H9 (cell line): ENCODE results near the gene NPAS2. TPM values are rescaled to one million over a fixed set of nuclear protein-coding genes. Genes with fewer than 3 reads are reported as not detected.

Experiments used
- DNase-seq: peaks from one replicate; pipeline ENCODE4 v3.0.0-alpha.2; 2017
- H2AFZ ChIP-seq: one replicate; pipeline ENCODE4 v1.6.1; 2013; ENCODE audit warnings: mild to moderate bottlenecking, low read length, control low read depth, moderate library complexity
- H2AK5ac ChIP-seq: 2 replicates; pipeline ENCODE4 v1.6.1; 2013; ENCODE audit warnings: low read length, control low read depth, mixed read lengths; ENCODE audit not compliant: insufficient read length
- H2BK120ac ChIP-seq: one replicate; pipeline ENCODE4 v1.6.1; 2013; ENCODE audit warnings: low read depth, mild to moderate bottlenecking, low read length, control low read depth, inconsistent platforms; ENCODE audit not compliant: poor library complexity, severe bottlenecking
- H2BK12ac ChIP-seq: 2 replicates; pipeline ENCODE4 v1.6.1; 2013; ENCODE audit warnings: low read length, control low read depth, mixed read lengths, low read depth; ENCODE audit not compliant: insufficient read length
- H2BK15ac ChIP-seq: 2 replicates; pipeline ENCODE4 v1.6.1; 2013; ENCODE audit warnings: low read depth, low read length, control low read depth
- H2BK20ac ChIP-seq: one replicate; pipeline ENCODE4 v1.6.1; 2013; ENCODE audit warnings: low read depth, mild to moderate bottlenecking, low read length, control low read depth, inconsistent platforms; ENCODE audit not compliant: poor library complexity, severe bottlenecking
- H2BK5ac ChIP-seq: 2 replicates; pipeline ENCODE4 v1.6.1; 2013; ENCODE audit warnings: low read length, control low read depth, mixed read lengths; ENCODE audit not compliant: insufficient read length
- H3K14ac ChIP-seq: 2 replicates; pipeline ENCODE4 v1.6.1; 2013; ENCODE audit warnings: low read length, control low read depth; ENCODE audit not compliant: insufficient read depth
- H3K18ac ChIP-seq: 2 replicates; pipeline ENCODE4 v1.6.1; 2013; ENCODE audit warnings: low read depth, mild to moderate bottlenecking, mixed read lengths, low read length, control low read depth; ENCODE audit not compliant: insufficient read length
- H3K23ac ChIP-seq: 2 replicates; pipeline ENCODE4 v1.6.1; 2013; ENCODE audit warnings: low read length, control low read depth, mixed read lengths, low read depth; ENCODE audit not compliant: insufficient read length
- H3K23me2 ChIP-seq: 2 replicates; pipeline ENCODE4 v1.6.1; 2013; ENCODE audit warnings: low read depth, mild to moderate bottlenecking, mixed read lengths, low read length, control low read depth; ENCODE audit not compliant: insufficient read length, poor library complexity, severe bottlenecking
- H3K27ac ChIP-seq: 2 replicates; pipeline ENCODE4 v1.5.1; 2013; ENCODE audit warnings: low read length, control low read depth, mixed read lengths, low read depth; ENCODE audit not compliant: insufficient read length
- H3K27me3 ChIP-seq: 2 replicates; pipeline ENCODE4 v1.6.1; 2013; ENCODE audit warnings: low read length, control low read depth, inconsistent platforms; ENCODE audit not compliant: insufficient read depth
- H3K4ac ChIP-seq: 2 replicates; pipeline ENCODE4 v1.6.1; 2013; ENCODE audit warnings: low read depth, mild to moderate bottlenecking, control low read depth, inconsistent platforms, low read length, moderate library complexity
- H3K4me1 ChIP-seq: 2 replicates; pipeline ENCODE4 v1.6.1; 2013; ENCODE audit warnings: low read length, control low read depth, inconsistent platforms; ENCODE audit not compliant: insufficient read depth
- H3K4me2 ChIP-seq: 2 replicates; pipeline ENCODE4 v1.6.1; 2013; ENCODE audit warnings: low read length, control low read depth, mixed read lengths; ENCODE audit not compliant: insufficient read length, insufficient read depth
- H3K56ac ChIP-seq: 2 replicates; pipeline ENCODE4 v1.6.1; 2013; ENCODE audit warnings: low read depth, mild to moderate bottlenecking, mixed read lengths, low read length, control low read depth; ENCODE audit not compliant: insufficient read length
- H3K79me1 ChIP-seq: 2 replicates; pipeline ENCODE4 v1.6.1; 2013; ENCODE audit warnings: low read depth, mild to moderate bottlenecking, moderate library complexity, low read length, control low read depth, inconsistent platforms; ENCODE audit not compliant: insufficient read depth, poor library complexity, severe bottlenecking
- H3K79me2 ChIP-seq: 2 replicates; pipeline ENCODE4 v1.6.1; 2013; ENCODE audit warnings: low read length, control low read depth, inconsistent platforms; ENCODE audit not compliant: insufficient read depth
- H3K9ac ChIP-seq: 2 replicates; pipeline ENCODE4 v1.6.1; 2013; ENCODE audit warnings: low read length, control low read depth, mixed read lengths; ENCODE audit not compliant: insufficient read length; ENCODE audit errors: extremely low read depth
- H3K9me3 ChIP-seq: one replicate; pipeline ENCODE4 v1.6.1; 2013; ENCODE audit warnings: low read depth, low read length, inconsistent platforms; ENCODE audit not compliant: control insufficient read depth
- H3T11ph ChIP-seq: one replicate; pipeline ENCODE4 v1.6.1; 2013; ENCODE audit warnings: mild to moderate bottlenecking, low read length, control low read depth, inconsistent platforms
- H4K20me1 ChIP-seq: one replicate; pipeline ENCODE4 v1.6.1; 2013; ENCODE audit not compliant: control insufficient read depth, insufficient read length, insufficient read depth
- H4K5ac ChIP-seq: 2 replicates; pipeline ENCODE4 v1.6.1; 2013; ENCODE audit warnings: low read depth, mild to moderate bottlenecking, mixed read lengths, low read length, control low read depth; ENCODE audit not compliant: insufficient read length
- H4K8ac ChIP-seq: replicated peaks from 2 replicates; pipeline ENCODE4 v1.6.1; 2013; ENCODE audit warnings: low read length, control low read depth, mixed read lengths, low read depth; ENCODE audit not compliant: insufficient read length
- H4K91ac ChIP-seq: 2 replicates; pipeline ENCODE4 v1.6.1; 2013; ENCODE audit warnings: low read depth, mild to moderate bottlenecking, moderate library complexity, mixed read lengths, low read length, control low read depth; ENCODE audit not compliant: insufficient read length
- H3K27ac Mint-ChIP-seq, 3 experiments: 2 replicates in 2 of 3; 3 replicates in 1 of 3; pipeline ENCODE4 v1.8.0; 2020 to 2021; ENCODE audit warnings: mixed read lengths in 3 of 3, mild to moderate bottlenecking in 1 of 3, moderate library complexity in 1 of 3
- H3K27me3 Mint-ChIP-seq: 2 replicates; pipeline ENCODE4 v1.8.0; 2021; ENCODE audit warnings: low read depth, mild to moderate bottlenecking, moderate library complexity, mixed read lengths
- H3K36me3 Mint-ChIP-seq, 3 experiments: 2 replicates in 2 of 3; 3 replicates in 1 of 3; pipeline ENCODE4 v1.8.0; 2020 to 2021; ENCODE audit warnings: low read depth in 3 of 3, mixed read lengths in 3 of 3; ENCODE audit not compliant: insufficient read depth in 1 of 3
- H3K4me1 Mint-ChIP-seq, 2 experiments: 2 replicates each; pipeline ENCODE4 v1.8.0; 2020; ENCODE audit warnings: mixed read lengths in 2 of 2
- H3K4me3 Mint-ChIP-seq, 2 experiments: 2 replicates in 1 of 2; 3 replicates in 1 of 2; pipeline ENCODE4 v1.8.0; 2020 to 2021; ENCODE audit warnings: mild to moderate bottlenecking in 2 of 2, mixed read lengths in 2 of 2, moderate library complexity in 1 of 2
- H3K9me3 Mint-ChIP-seq, 2 experiments: 2 replicates in 1 of 2; 3 replicates in 1 of 2; pipeline ENCODE4 v1.8.0; 2020; ENCODE audit warnings: mild to moderate bottlenecking in 2 of 2, mixed read lengths in 2 of 2, moderate library complexity in 1 of 2
- WGBS: extraction: QIAGEN DNeasy Blood & Tissue Kit; methylation state at CpG from one replicate; pipeline ENCODE4 v1.1.7; 2013; ENCODE audit warnings: missing lambda C conversion rate, low lambda C conversion rate, mixed read lengths; ENCODE audit not compliant: insufficient read length; ENCODE audit errors: extremely low coverage; 5-methylcytosine and 5-hydroxymethylcytosine counted together
- total RNA-seq: library from RNA; stranded (reverse); gene quantifications from 2 replicates; pipeline ENCODE4 v1.2.1, GENCODE V29; 2021
- TF ChIP-seq, protein P1 (sequence below): fragments of 200-600 bp; sonication (generic); conservative IDR thresholded peaks from 3 replicates; pipeline ENCODE4 v1.8.0; 2021; ENCODE audit warnings: antibody characterized with exemption, mild to moderate bottlenecking

The NPAS2 gene
- total RNA-seq, 1 experiment from 2014 or later = 1.3 TPM

DNA sequence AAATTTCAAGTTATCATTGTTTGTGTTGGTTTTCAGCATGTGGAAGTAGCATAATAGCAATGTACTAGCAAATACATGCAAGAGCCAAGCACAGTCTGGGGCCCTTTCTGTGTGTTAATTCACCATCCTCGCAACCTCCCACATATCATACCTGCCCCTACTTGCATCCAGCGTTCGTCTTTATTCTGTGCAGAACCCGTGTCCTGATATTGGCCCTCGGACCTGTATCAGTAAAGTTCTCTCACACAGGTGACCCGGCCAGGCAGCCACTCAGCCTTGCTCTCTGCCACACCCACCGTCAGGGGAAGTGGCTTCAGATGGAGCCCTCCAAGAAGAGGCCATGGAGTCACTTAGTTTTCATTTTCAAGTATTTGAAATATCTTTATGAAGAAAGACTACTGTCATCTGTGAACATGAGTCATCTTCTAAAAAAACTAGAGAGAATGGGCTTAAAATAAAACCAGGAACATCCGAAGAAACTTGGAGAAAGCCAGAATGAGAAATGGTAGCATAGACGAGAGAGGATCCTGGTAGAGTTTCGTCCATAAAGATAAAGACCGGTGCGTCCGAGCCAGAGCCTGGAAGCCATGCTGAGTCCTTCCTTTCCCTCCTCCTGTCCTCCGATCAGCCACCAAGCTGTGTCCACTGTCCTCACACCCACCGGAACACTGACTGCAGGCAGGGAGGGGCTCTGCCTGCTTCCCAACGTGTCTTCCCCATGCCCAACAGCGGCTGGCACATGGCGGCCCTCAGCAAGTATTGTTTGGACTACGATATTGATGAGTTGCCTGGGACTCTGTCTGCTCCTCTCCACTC is 124.9 kb downstream of the NPAS2 start:
- H3K4me3 Mint-ChIP-seq = no peak overlapping the region
- H2BK12ac ChIP-seq = no peak overlapping the region
- no peak overlapping the region for H3K4me2 ChIP-seq
- peaks cover 5% of the 10 kb centered on the region for H3K27me3 Mint-ChIP-seq
- peak overlapping the region in 1 of 3 experiments; percentile 24; a peak in 1 of 7 replicates for H3K27ac Mint-ChIP-seq
- H3K27ac ChIP-seq = no peak overlapping the region
- H4K8ac ChIP-seq = no peak overlapping the region
- H3K9me3 Mint-ChIP-seq = no peaks in the 10 kb centered on the region
- no peak overlapping the region for H2AFZ ChIP-seq
- no peak overlapping the region for H2BK120ac ChIP-seq
- H3K9ac ChIP-seq = no peak overlapping the region
- no peak overlapping the region for H3K56ac ChIP-seq
- H4K5ac ChIP-seq = no peak overlapping the region
- H2BK5ac ChIP-seq = no peak overlapping the region
- TF ChIP-seq, protein P1, sequence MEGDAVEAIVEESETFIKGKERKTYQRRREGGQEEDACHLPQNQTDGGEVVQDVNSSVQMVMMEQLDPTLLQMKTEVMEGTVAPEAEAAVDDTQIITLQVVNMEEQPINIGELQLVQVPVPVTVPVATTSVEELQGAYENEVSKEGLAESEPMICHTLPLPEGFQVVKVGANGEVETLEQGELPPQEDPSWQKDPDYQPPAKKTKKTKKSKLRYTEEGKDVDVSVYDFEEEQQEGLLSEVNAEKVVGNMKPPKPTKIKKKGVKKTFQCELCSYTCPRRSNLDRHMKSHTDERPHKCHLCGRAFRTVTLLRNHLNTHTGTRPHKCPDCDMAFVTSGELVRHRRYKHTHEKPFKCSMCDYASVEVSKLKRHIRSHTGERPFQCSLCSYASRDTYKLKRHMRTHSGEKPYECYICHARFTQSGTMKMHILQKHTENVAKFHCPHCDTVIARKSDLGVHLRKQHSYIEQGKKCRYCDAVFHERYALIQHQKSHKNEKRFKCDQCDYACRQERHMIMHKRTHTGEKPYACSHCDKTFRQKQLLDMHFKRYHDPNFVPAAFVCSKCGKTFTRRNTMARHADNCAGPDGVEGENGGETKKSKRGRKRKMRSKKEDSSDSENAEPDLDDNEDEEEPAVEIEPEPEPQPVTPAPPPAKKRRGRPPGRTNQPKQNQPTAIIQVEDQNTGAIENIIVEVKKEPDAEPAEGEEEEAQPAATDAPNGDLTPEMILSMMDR = no peak
- H3K4me1 ChIP-seq = peaks cover 5% of the 10 kb centered on the region; the same call in 1 of the 2 replicates
- H3K9me3 ChIP-seq = no peaks in the 10 kb centered on the region
- no peak overlapping the region for H2BK20ac ChIP-seq
- no peak overlapping the region for H2BK15ac ChIP-seq
- H3K14ac ChIP-seq = no peak overlapping the region
- H2AK5ac ChIP-seq = no peak overlapping the region
- WGBS = no CpG with 5 or more reads among the region's 19 CpGs
- no peak overlapping the region for H3K4ac ChIP-seq
- no peak for DNase-seq
- no peaks in the 10 kb centered on the region for H4K20me1 ChIP-seq
- H3K18ac ChIP-seq = no peak overlapping the region
- no peaks in the 10 kb centered on the region for H3K36me3 Mint-ChIP-seq
- no peaks in the 10 kb centered on the region for H3K27me3 ChIP-seq
- peaks cover 12 to 17% of the 10 kb centered on the region in 2 experiments for H3K4me1 Mint-ChIP-seq
- no peaks in the 10 kb centered on the region for H3K79me1 ChIP-seq
- no peak overlapping the region for H4K91ac ChIP-seq
- no peaks in the 10 kb centered on the region for H3K23me2 ChIP-seq
- no peak overlapping the region for H3T11ph ChIP-seq
- no peak overlapping the region for H3K23ac ChIP-seq
- no peaks in the 10 kb centered on the region for H3K79me2 ChIP-seq
